Thyroid gland (tissue), 4 donors: ENCODE measurements around the gene CXCR6. TPM values are rescaled to one million over a fixed set of nuclear protein-coding genes. Genes with fewer than 3 reads are reported as not detected.

ENCODE experiments used
- DNase-seq, 2 donors: peaks; one replicate each; pipeline ENCODE4 v3.0.0-alpha.2; 2019
- H3K27ac ChIP-seq, 3 donors: fragments of 200-600 bp; sonication (generic); 1 replicate in 2 of 3; 2 replicates in 1 of 3; pipeline ENCODE4 v1.5.1; 2016 to 2019; ENCODE audit warnings: mild to moderate bottlenecking in 1 of 3, moderate library complexity in 1 of 3
- H3K27me3 ChIP-seq: fragments of 200-600 bp; sonication (generic); one replicate; pipeline ENCODE4 v1.5.1; 2019
- H3K36me3 ChIP-seq, 2 donors: fragments of 200-600 bp; sonication (generic); one replicate each; pipeline ENCODE4 v1.5.1; 2016 to 2019
- H3K4me1 ChIP-seq, 2 donors: fragments of 200-600 bp; sonication (generic); one replicate each; pipeline ENCODE4 v1.5.1; 2017 to 2019
- H3K4me3 ChIP-seq, 3 donors: fragments of 200-600 bp; sonication (generic); replicated peaks in 1 of 3; 1 replicate in 2 of 3; 2 replicates in 1 of 3; pipeline ENCODE4 v1.5.1; 2016; ENCODE audit warnings: mild to moderate bottlenecking in 1 of 3
- H3K9me3 ChIP-seq: fragments of 200-600 bp; sonication (generic); one replicate; pipeline ENCODE4 v1.5.1; 2017
- POLR2A ChIP-seq, 2 donors: fragments of 450-650 bp; IDR thresholded peaks; one replicate each; pipeline ENCODE4 v1.6.1; 2017; ENCODE audit warnings: antibody characterized with exemption in 2 of 2, mild to moderate bottlenecking in 2 of 2, moderate library complexity in 1 of 2
- WGBS, 2 donors: methylation state at CpG; one replicate each; pipeline ENCODE4 v1.1.5; 2017; 5-methylcytosine and 5-hydroxymethylcytosine counted together
- intact Hi-C: fragments of 100-400 bp; cut with DNase I; formaldehyde crosslinking; loops from one replicate; pipeline ENCODE4 v1.15.1; 2023
- total RNA-seq, 4 donors: library from RNA; depleted of rRNA; stranded (reverse); fragments of >200 nt; gene quantifications; one replicate each; pipeline ENCODE4 v1.2.3, GENCODE V29; 2016
- TF ChIP-seq, protein P1 (sequence below), 6 experiments: fragments of 200-600 bp in 3 of 6; fragments of 450-650 bp in 3 of 6; sonication (generic) in 3 of 6; IDR thresholded peaks; one replicate each; pipeline ENCODE4 v1.5.1; 2016 to 2019; ENCODE audit warnings: antibody characterized with exemption in 6 of 6, mild to moderate bottlenecking in 2 of 6, inconsistent platforms in 1 of 6, moderate library complexity in 1 of 6

Gene CXCR6
- total RNA-seq, 4 donors from 2014 or later = 2.1 to 4.4 (median 3.4) TPM

DNA sequence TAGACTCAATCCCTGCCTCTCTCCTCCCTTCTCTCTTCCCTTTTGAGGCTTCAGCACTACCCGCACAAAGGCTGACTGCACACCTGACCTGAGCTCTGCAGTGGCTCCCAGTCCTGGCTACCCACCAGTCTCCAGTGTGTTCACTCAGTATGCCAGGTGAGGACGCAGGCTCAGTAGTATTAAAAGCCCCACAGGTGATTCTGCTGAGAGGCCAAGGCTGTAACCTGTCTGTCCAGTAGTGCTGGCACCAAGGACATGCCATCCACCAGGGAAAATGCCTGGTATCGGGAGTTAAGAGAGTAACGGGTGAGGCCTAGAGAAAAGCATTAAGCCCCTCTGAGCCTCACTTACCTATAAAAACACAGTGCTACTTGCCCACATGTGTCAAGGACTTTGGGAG lies 31.4 kb downstream of the CXCR6 start:
- H3K27me3 ChIP-seq = no peaks in the 10 kb centered on the region
- H3K9me3 ChIP-seq = no peaks in the 10 kb centered on the region
- intact Hi-C loops = no loop called here
- no peak overlapping the region for H3K4me3 ChIP-seq
- peaks cover 37 to 56% of the 10 kb centered on the region in 2 donors for H3K4me1 ChIP-seq
- DNase-seq = peak; percentile 50 to 67
- no peak for TF ChIP-seq POLR2A (IDR thresholded peaks at IDR 0.05)
- TF ChIP-seq, protein P1, sequence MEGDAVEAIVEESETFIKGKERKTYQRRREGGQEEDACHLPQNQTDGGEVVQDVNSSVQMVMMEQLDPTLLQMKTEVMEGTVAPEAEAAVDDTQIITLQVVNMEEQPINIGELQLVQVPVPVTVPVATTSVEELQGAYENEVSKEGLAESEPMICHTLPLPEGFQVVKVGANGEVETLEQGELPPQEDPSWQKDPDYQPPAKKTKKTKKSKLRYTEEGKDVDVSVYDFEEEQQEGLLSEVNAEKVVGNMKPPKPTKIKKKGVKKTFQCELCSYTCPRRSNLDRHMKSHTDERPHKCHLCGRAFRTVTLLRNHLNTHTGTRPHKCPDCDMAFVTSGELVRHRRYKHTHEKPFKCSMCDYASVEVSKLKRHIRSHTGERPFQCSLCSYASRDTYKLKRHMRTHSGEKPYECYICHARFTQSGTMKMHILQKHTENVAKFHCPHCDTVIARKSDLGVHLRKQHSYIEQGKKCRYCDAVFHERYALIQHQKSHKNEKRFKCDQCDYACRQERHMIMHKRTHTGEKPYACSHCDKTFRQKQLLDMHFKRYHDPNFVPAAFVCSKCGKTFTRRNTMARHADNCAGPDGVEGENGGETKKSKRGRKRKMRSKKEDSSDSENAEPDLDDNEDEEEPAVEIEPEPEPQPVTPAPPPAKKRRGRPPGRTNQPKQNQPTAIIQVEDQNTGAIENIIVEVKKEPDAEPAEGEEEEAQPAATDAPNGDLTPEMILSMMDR (IDR thresholded peaks at IDR 0.05) = no peak
- peaks cover 7 to 9% of the 10 kb centered on the region in 2 donors for H3K36me3 ChIP-seq
- WGBS, 2 donors = 43 to 49% methylated on average over 4 of the region's 4 CpGs
- H3K27ac ChIP-seq = peak overlapping the region; percentile 87 to 94 (median 91)

DNA sequence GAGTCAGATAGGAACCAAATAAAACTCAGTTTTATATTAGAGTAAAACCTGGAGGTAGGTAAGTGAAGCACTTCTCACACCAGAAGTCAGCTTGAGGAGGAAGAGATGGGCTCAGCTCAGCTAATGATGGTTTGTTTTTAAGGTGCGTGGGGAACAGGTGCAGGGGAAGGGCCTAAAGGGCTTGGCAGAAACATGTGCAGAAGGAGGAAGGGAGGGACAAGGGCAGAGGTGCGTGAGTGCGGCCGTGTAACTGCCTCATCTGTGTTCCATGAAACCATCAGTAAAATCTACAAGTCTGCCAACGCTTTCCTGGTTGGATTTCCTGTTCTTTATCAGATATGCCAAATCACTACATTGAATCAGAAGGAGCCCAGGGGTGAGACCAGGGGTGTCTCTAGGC lies 32.4 kb downstream of the CXCR6 start:
- intact Hi-C loops = no loop called here
- Histone ChIP-seq H3K27ac (peak overlapping the region in 2 of 3 donors; percentile 31 to 91), H3K4me3 (no peak overlapping the region), H3K9me3 (no peaks in the 10 kb centered on the region), H3K27me3 (no peaks in the 10 kb centered on the region), H3K36me3 (peaks cover 8 to 15% of the 10 kb centered on the region in 2 donors), H3K4me1 (peaks cover 37 to 56% of the 10 kb centered on the region in 2 donors)
- DNase-seq = no peak
- TF ChIP-seq, protein P1 (IDR thresholded peaks at IDR 0.05) = no peak
- TF ChIP-seq POLR2A (IDR thresholded peaks at IDR 0.05) = no peak
- 79 to 85% methylated on average over 5 of the region's 5 CpGs for WGBS, 2 donors

DNA sequence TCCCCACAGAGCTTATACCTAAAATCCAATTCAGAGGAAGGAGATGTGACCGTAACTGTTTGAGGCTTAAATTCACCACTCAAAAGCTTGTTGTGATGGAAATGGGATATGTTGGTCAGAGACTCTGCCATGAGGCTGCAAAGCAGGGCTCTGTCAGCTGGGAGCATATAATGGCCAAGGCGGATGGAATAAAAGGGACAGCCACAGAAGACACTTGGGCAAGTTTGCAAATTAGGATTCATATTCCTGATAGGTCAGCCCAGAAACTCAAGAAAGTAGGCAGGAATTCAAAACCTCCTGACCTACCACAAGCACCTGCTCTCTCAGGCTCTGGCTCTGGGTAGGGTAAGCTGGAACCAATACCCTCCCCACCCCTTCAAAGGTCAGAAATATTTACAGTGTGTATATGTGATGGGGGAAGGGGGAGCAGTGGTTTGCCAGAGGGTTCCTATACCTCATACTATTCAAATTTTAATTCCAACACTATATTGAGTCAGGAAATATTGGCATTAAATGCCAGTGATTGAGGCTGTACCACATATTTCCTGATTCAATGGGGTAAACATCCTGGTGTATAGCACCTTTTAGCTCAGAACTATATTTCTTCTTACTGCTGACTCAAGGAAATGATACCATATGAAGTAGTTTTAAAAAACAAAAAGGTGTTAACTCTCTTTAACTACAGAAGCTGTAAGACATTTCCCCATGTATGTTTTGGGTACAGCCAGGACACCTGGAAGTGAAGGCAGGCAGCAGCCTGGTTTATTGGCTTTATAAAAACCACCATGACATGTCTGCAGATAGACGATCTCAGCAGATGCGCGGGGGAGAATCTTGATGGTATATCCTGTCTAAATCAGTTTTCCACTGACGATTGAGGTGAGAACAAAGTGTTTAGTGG lies 33.2 kb downstream of the CXCR6 start:
- H3K27ac ChIP-seq = peak overlapping the region in 2 of 3 donors; percentile 31 to 91
- no peaks in the 10 kb centered on the region for H3K27me3 ChIP-seq
- H3K36me3 ChIP-seq = peaks cover 8 to 18% of the 10 kb centered on the region in 2 donors
- 83 to 90% methylated on average over 6 of the region's 6 CpGs for WGBS, 2 donors
- no peaks in the 10 kb centered on the region for H3K9me3 ChIP-seq
- intact Hi-C loops = no loop called here
- no peak for TF ChIP-seq POLR2A (IDR thresholded peaks at IDR 0.05)
- TF ChIP-seq, protein P1 (IDR thresholded peaks at IDR 0.05) = no peak
- H3K4me3 ChIP-seq = no peak overlapping the region
- DNase-seq = no peak
- H3K4me1 ChIP-seq = peaks cover 43 to 61% of the 10 kb centered on the region in 2 donors

DNA sequence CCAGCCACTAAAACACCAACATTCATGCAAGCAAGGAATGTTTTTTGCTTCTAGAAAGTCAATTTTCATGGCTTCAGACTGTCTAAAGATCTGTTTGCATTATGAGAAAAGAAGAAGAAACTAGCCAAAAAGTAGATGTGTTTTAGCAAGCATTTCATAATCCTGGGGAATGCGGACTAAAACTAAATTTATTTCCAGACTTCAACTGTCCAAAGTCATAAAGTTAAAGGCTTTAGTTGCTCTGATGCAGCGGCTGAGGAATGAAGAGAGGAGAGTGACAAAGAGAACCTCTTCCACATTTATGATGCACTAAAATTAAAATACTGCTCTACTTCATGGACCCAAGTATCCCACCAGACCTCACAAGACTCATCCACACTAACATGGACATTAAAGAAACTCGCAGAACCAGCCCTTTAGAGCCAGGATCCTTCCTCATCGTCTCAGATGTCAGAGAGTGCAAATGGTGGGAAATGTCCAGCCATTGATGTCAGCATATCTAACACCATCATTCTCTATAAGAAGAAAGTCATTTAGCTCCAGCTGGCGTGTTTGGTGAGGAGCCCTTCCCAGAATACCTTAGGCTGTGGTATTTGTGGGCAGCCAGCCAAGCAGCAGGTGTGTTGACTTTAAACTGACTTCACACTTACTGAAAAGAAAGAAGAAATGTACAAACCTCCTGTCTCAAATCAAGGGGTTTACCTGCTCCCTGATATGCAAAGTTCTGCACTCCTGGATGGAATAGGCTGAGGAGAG lies 34.9 kb downstream of the CXCR6 start:
- H3K36me3 ChIP-seq = peaks cover 14 to 27% of the 10 kb centered on the region in 2 donors
- H3K4me3 ChIP-seq = no peak overlapping the region
- WGBS, 2 donors = 65 to 67% methylated on average over 5 of the region's 5 CpGs
- no peaks in the 10 kb centered on the region for H3K9me3 ChIP-seq
- intact Hi-C loops = no loop called here
- H3K27ac ChIP-seq = peak overlapping the region; percentile 58 to 75 (median 71)
- peaks cover 37 to 51% of the 10 kb centered on the region in 2 donors for H3K4me1 ChIP-seq
- no peaks in the 10 kb centered on the region for H3K27me3 ChIP-seq
- peak; percentile 95 to 97 for DNase-seq
- no peak for TF ChIP-seq POLR2A (IDR thresholded peaks at IDR 0.05)
- TF ChIP-seq, protein P1 (IDR thresholded peaks at IDR 0.05) = no peak
